ENCODE results near the gene SLC1A2. TPM values are rescaled to one million over a fixed set of nuclear protein-coding genes. Genes with fewer than 3 reads are reported as not detected.

SLC1A2 gene
- total and polyA plus RNA-seq, 11 donors: 0.80 to 23.5 (median 5.2) TPM

GRCh38 chr11:35215945-35216344, 203.4 kb downstream of the SLC1A2 start:
- DNase-seq: no peak
- H3K36me3 ChIP-seq: peaks cover 0 to 82% (median 37%) of the 10 kb centered on the region in 9 donors
- H3K4me1 ChIP-seq: peaks cover 0 to 58% (median 0%) of the 10 kb centered on the region in 12 donors

GRCh38 chr11:35214792-35215193, 204.6 kb downstream of the SLC1A2 start:
- Histone ChIP-seq H3K36me3 (peaks cover 0 to 82% (median 25%) of the 10 kb centered on the region in 9 donors), H3K4me1 (peaks cover 0 to 61% (median 0%) of the 10 kb centered on the region in 12 donors), H3K4me3 (no peak overlapping the region), H3K27ac (peak overlapping the region in 1 of 12 donors; percentile 75), H3K9me3 (peaks cover 0 to 14% (median 0%) of the 10 kb centered on the region in 12 donors), H3K27me3 (no peaks in the 10 kb centered on the region)
- DNase-seq: no peak
- 56 to 70% (median 63%) methylated on average over 1 of the region's 1 CpG for WGBS, 4 donors
- peak in 2 of 4 donors; percentile 49 to 53 for ATAC-seq
- intact Hi-C loops (cut with DNase I): no loop called here
- TF ChIP-seq POLR2A (IDR thresholded peaks at IDR 0.05) (no peak), CTCF (IDR thresholded peaks at IDR 0.05) (no peak)

More at GRCh38 chr11:35215945-35216344, 203.4 kb downstream of the SLC1A2 start:
- no peak overlapping the region for H3K4me3 ChIP-seq
- no peaks in the 10 kb centered on the region for H3K27me3 ChIP-seq
- intact Hi-C loops (cut with DNase I): no loop called here
- ATAC-seq: no peak
- H3K27ac ChIP-seq: peak overlapping the region in 1 of 12 donors; percentile 37
- no peak for TF ChIP-seq CTCF (IDR thresholded peaks at IDR 0.05)
- no peak for TF ChIP-seq POLR2A (IDR thresholded peaks at IDR 0.05)
- peaks cover 0 to 2% (median 0%) of the 10 kb centered on the region in 12 donors for H3K9me3 ChIP-seq

- Histone ChIP-seq H3K9me3 (peaks cover 0 to 17% (median 0%) of the 10 kb centered on the region in 12 donors), H3K36me3 (peaks cover 0 to 81% (median 20%) of the 10 kb centered on the region in 9 donors), H3K27me3 (no peaks in the 10 kb centered on the region), H3K27ac (peak overlapping the region in 1 of 12 donors; percentile 75), H3K4me3 (no peak overlapping the region), H3K4me1 (peaks cover 0 to 61% (median 0%) of the 10 kb centered on the region in 12 donors)
- intact Hi-C loops (cut with DNase I): no loop called here
- WGBS, 4 donors: 78 to 84% (median 81%) methylated on average over 2 of the region's 2 CpGs
- ATAC-seq (no peak), DNase-seq (no peak)
- TF ChIP-seq CTCF (IDR thresholded peaks at IDR 0.05) (no peak), POLR2A (IDR thresholded peaks at IDR 0.05) (no peak)
Measured at GRCh38 chr11:35214226-35214770, 205.1 kb downstream of the SLC1A2 start.

- peak overlapping the region in 2 of 12 donors; percentile 3 to 88 for H3K27ac ChIP-seq
- ATAC-seq (peak in 3 of 4 donors; percentile 20 to 42 (median 27)), DNase-seq (no peak)
- no peak overlapping the region for H3K4me3 ChIP-seq
- no peaks in the 10 kb centered on the region for H3K27me3 ChIP-seq
- peaks cover 0 to 17% (median 0%) of the 10 kb centered on the region in 12 donors for H3K9me3 ChIP-seq
- H3K36me3 ChIP-seq: peaks cover 0 to 78% (median 23%) of the 10 kb centered on the region in 9 donors
- intact Hi-C loops (cut with DNase I): no loop called here
- TF ChIP-seq CTCF (IDR thresholded peaks at IDR 0.05): no peak
- TF ChIP-seq POLR2A (IDR thresholded peaks at IDR 0.05): no peak
- WGBS, 4 donors: 85 to 94% (median 89%) methylated on average over 3 of the region's 3 CpGs
- peaks cover 0 to 61% (median 0%) of the 10 kb centered on the region in 12 donors for H3K4me1 ChIP-seq
Measured at GRCh38 chr11:35211952-35212351, 207.4 kb downstream of the SLC1A2 start.

Measured in heart left ventricle (tissue), 16 donors.